Measurements from ENCODE around the gene TRUB2.

DNA sequence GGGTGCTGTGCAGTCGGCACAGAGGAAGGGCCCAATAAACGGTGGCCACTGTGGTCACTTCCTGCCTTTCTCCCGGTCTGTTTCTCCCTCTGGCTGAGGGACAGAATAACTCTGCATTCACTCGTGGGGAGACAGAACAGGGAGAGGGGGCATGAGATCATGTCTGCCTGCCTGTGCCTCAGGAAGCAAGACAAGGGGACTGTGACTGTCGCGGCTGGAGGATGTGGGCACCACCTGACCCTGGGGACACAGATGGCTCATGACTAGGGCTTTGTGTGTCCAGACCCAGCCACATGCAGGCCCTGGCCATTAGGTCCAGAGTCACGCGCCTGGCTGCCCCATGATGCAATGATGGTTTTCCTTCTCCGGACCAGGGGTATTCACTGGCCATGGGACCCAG, 5.8 kb downstream of the TRUB2 start:
- TF ChIP-seq EZH2phosphoT487 (IDR thresholded peaks at IDR 0.05; ENCODE audit: borderline replicate concordance, low read length): no peak
- TF ChIP-seq CTCF (IDR thresholded peaks at IDR 0.05; ENCODE audit: low read depth, low read length, poor library complexity, severe bottlenecking): no peak
